ENCODE data around the gene EPS15. TPM values are rescaled to one million over a fixed set of nuclear protein-coding genes. Genes with fewer than 3 reads are reported as not detected.

Gene EPS15
- total and polyA plus RNA-seq, 9 of the 15 experiments (the other 6 are each of a cell fraction or from before 2014, with no cell fraction given), result 23.1 to 69.0 (median 41.7) TPM

DNA sequence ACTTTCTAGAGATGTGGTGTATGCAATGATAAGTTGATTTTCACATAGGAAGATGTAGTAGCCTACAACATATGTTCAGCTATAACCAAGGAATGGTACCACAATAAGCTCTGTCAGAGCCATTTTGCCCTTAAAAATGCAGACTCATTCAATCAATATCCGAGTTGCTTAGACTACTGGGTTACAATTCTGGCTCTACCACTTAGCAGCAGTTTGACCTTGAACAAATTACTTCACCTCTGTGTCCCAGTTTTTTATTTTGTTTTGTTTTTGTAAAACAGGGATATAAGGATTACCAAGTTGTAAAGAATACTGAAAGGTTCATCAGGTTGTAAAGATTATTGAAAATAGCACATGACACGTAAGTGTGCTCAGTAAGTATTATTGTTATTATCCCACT, 9.3 kb downstream of the EPS15 start (continued):
- TF ChIP-seq NR0B1 (IDR thresholded peaks at IDR 0.05; ENCODE audit: partially characterized antibody) (no peak), MAFK (IDR thresholded peaks at IDR 0.05; ENCODE audit: low read length) (peak; percentile 23; the same call in 1 of the 2 replicates), PYGO2 (tag; IDR thresholded peaks at IDR 0.05) (no peak), PHTF2 (CRISPR knock-in tag; IDR thresholded peaks at IDR 0.05) (no peak), ZKSCAN3 (CRISPR knock-in tag; IDR thresholded peaks at IDR 0.05) (no peak), KDM5B (IDR thresholded peaks at IDR 0.05; ENCODE audit: insufficient replicate concordance, low read depth, low read length) (no peak), ETV1 (tag; conservative IDR thresholded peaks at IDR 0.05; ENCODE audit: low read depth) (0 out of 2 replicates have a peak, but pooled peaks have one; percentile 5), DNMT1 (IDR thresholded peaks at IDR 0.05) (no peak), ZNF696 (CRISPR knock-in tag; conservative IDR thresholded peaks at IDR 0.05) (no peak), FOXA3 (CRISPR knock-in tag; conservative IDR thresholded peaks at IDR 0.05 in 1 of 2, IDR thresholded peaks at IDR 0.05 in 1 of 2) (0 out of 4 replicates have a peak, but pooled peaks of 1 of the 2 experiments have one; percentile 13), FOSL1 (tag; conservative IDR thresholded peaks at IDR 0.05) (no peak), GATAD2B (IDR thresholded peaks at IDR 0.05; ENCODE audit: borderline replicate concordance) (no peak), NFE2 (IDR thresholded peaks at IDR 0.05; ENCODE audit: low read depth) (peak; percentile 83), ZNF316 (IDR thresholded peaks at IDR 0.05) (peak; percentile 89), ZNF584 (CRISPR knock-in tag; IDR thresholded peaks at IDR 0.05; ENCODE audit: low read depth) (no peak), POLR2G (IDR thresholded peaks at IDR 0.05; ENCODE audit: low read depth, low read length) (no peak), ESRRA (IDR thresholded peaks at IDR 0.05; ENCODE audit: borderline replicate concordance, low read depth) (peak; percentile 87), ZNF586 (CRISPR knock-in tag; conservative IDR thresholded peaks at IDR 0.05) (no peak), MCM7 (IDR thresholded peaks at IDR 0.05) (no peak), DPF2 (IDR thresholded peaks at IDR 0.05) (0 out of 2 replicates have a peak, but pooled peaks have one; percentile 16), SMARCA4 (IDR thresholded peaks at IDR 0.05) (0 out of 2 replicates have a peak, but pooled peaks have one; percentile 30), ZBED1 (IDR thresholded peaks at IDR 0.05) (no peak)
- TF ChIP-seq, protein P1, sequence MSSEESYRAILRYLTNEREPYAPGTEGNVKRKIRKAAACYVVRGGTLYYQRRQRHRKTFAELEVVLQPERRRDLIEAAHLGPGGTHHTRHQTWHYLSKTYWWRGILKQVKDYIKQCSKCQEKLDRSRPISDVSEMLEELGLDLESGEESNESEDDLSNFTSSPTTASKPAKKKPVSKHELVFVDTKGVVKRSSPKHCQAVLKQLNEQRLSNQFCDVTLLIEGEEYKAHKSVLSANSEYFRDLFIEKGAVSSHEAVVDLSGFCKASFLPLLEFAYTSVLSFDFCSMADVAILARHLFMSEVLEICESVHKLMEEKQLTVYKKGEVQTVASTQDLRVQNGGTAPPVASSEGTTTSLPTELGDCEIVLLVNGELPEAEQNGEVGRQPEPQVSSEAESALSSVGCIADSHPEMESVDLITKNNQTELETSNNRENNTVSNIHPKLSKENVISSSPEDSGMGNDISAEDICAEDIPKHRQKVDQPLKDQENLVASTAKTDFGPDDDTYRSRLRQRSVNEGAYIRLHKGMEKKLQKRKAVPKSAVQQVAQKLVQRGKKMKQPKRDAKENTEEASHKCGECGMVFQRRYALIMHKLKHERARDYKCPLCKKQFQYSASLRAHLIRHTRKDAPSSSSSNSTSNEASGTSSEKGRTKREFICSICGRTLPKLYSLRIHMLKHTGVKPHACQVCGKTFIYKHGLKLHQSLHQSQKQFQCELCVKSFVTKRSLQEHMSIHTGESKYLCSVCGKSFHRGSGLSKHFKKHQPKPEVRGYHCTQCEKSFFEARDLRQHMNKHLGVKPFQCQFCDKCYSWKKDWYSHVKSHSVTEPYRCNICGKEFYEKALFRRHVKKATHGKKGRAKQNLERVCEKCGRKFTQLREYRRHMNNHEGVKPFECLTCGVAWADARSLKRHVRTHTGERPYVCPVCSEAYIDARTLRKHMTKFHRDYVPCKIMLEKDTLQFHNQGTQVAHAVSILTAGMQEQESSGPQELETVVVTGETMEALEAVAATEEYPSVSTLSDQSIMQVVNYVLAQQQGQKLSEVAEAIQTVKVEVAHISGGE (CRISPR knock-in tag; IDR thresholded peaks at IDR 0.05), result no peak
- TF ChIP-seq, protein P2, sequence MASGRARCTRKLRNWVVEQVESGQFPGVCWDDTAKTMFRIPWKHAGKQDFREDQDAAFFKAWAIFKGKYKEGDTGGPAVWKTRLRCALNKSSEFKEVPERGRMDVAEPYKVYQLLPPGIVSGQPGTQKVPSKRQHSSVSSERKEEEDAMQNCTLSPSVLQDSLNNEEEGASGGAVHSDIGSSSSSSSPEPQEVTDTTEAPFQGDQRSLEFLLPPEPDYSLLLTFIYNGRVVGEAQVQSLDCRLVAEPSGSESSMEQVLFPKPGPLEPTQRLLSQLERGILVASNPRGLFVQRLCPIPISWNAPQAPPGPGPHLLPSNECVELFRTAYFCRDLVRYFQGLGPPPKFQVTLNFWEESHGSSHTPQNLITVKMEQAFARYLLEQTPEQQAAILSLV (tag; IDR thresholded peaks at IDR 0.05), result no peak

All from K562 (cell line).